Thyroid gland (tissue), 4 donors: ENCODE data around the gene SHROOM3.

Experiments used
- CTCF ChIP-seq, 6 experiments: fragments of 200-600 bp in 3 of 6; fragments of 450-650 bp in 3 of 6; sonication (generic) in 3 of 6; IDR thresholded peaks; one replicate each; pipeline ENCODE4 v1.5.1; 2016 to 2019; ENCODE audit warnings: antibody characterized with exemption in 6 of 6, mild to moderate bottlenecking in 2 of 6, inconsistent platforms in 1 of 6, moderate library complexity in 1 of 6
- POLR2A ChIP-seq, 2 donors: fragments of 450-650 bp; IDR thresholded peaks; one replicate each; pipeline ENCODE4 v1.6.1; 2017; ENCODE audit warnings: antibody characterized with exemption in 2 of 2, mild to moderate bottlenecking in 2 of 2, moderate library complexity in 1 of 2

- TF ChIP-seq CTCF (IDR thresholded peaks at IDR 0.05) (no peak), POLR2A (IDR thresholded peaks at IDR 0.05) (no peak)
These were observed 27.4 kb upstream of the SHROOM3 start for GRCh38 chr4:76407440-76408119.
